ENCODE data around the gene CENPX. TPM values are rescaled to one million over a fixed set of nuclear protein-coding genes. Genes with fewer than 3 reads are reported as not detected.

CENPX gene
- total RNA-seq, 1 experiment from 2014 or later = 77.9 TPM

DNA sequence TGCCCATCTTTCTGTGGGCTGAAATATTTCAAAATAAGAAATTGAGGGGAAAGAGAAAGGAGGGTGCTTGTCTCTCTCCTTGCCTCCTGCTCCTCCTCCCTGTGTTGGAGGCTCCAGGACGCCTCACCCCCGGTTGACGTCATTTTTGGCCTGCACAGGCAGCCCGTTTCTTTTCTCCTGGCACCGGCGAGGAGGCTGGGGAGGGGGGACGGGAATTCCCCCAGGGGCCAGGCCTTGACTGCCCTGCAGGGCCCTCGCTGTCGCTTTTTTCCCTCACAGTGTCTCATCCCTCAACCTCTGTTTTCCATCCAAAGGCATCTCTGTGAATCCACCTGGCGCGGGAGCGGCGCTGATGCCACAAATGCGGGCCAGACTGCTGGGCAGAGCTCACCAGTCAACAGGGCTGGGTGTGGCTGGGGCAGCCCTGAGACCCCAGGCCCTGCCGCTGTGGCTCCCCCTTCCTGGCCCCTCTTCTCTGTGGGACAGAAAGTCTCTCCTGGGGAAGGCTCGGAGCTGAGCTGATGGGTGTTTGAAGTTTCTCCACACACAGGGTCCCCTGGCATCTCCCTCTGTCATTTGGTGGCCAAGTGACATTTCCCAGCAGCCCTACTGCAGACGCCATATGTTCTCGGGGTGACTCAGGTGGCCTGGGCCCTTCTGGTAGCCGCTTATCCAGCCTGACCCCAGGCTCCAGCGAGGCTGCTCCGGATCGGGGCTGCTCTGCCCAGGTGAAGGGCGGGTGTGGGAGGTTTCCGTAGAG is 16.0 kb downstream of the CENPX start:
- H3K18ac ChIP-seq (ENCODE audit: insufficient read length, low read depth, low read length) = no peak overlapping the region
- no peak overlapping the region for H3K27ac ChIP-seq (ENCODE audit: insufficient read length, low read depth, low read length)
- Mint-ChIP-seq H3K4me1 (no peaks in the 10 kb centered on the region), H3K4me3 (no peak overlapping the region), H3K36me3 (ENCODE audit: insufficient read depth in 1 of 3, low read depth in 3 of 3) (no peaks in the 10 kb centered on the region), H3K9me3 (no peaks in the 10 kb centered on the region), H3K27ac (peak overlapping the region in 1 of 3 experiments; percentile 63; a peak in 1 of 7 replicates), H3K27me3 (ENCODE audit: low read depth) (no peaks in the 10 kb centered on the region; the same call in 1 of the 2 replicates)
- no peak overlapping the region for H2AK5ac ChIP-seq (ENCODE audit: insufficient read length, low read length)
- H3K9ac ChIP-seq (ENCODE audit: extremely low read depth, insufficient read length, low read length) = no peak overlapping the region
- H2BK15ac ChIP-seq (ENCODE audit: low read depth, low read length) = no peak overlapping the region
- TF ChIP-seq CTCF (conservative IDR thresholded peaks at IDR 0.05) = no peak
- no peak overlapping the region for H2BK12ac ChIP-seq (ENCODE audit: insufficient read length, low read depth, low read length)
- H2BK20ac ChIP-seq (ENCODE audit: low read depth, low read length, poor library complexity, severe bottlenecking) = no peak overlapping the region
- H4K20me1 ChIP-seq (ENCODE audit: control insufficient read depth, insufficient read depth, insufficient read length) = no peaks in the 10 kb centered on the region
- H3T11ph ChIP-seq (ENCODE audit: low read length) = no peak overlapping the region
- no peak overlapping the region for H3K56ac ChIP-seq (ENCODE audit: insufficient read length, low read depth, low read length)
- no peaks in the 10 kb centered on the region for H3K23me2 ChIP-seq (ENCODE audit: insufficient read length, low read depth, low read length, poor library complexity, severe bottlenecking)
- no peak overlapping the region for H4K8ac ChIP-seq (replicated peaks; ENCODE audit: insufficient read length, low read depth, low read length)
- H4K91ac ChIP-seq (ENCODE audit: insufficient read length, low read depth, low read length) = no peak overlapping the region
- no peaks in the 10 kb centered on the region for H3K9me3 ChIP-seq (ENCODE audit: control insufficient read depth, low read depth, low read length)
- no peak overlapping the region for H3K23ac ChIP-seq (ENCODE audit: insufficient read length, low read depth, low read length)
- H3K79me1 ChIP-seq (ENCODE audit: insufficient read depth, low read depth, low read length, poor library complexity, severe bottlenecking) = no peaks in the 10 kb centered on the region
- H3K4me1 ChIP-seq (ENCODE audit: insufficient read depth, low read length) = no peaks in the 10 kb centered on the region
- no peak overlapping the region for H2BK120ac ChIP-seq (ENCODE audit: low read depth, low read length, poor library complexity, severe bottlenecking)
- no peaks in the 10 kb centered on the region for H3K79me2 ChIP-seq (ENCODE audit: insufficient read depth, low read length)
- no peak overlapping the region for H4K5ac ChIP-seq (ENCODE audit: insufficient read length, low read depth, low read length)
- H3K27me3 ChIP-seq (ENCODE audit: insufficient read depth, low read length) = no peaks in the 10 kb centered on the region
- no peak overlapping the region for H2BK5ac ChIP-seq (ENCODE audit: insufficient read length, low read length)
- no peak for DNase-seq
- H3K14ac ChIP-seq (ENCODE audit: insufficient read depth, low read length) = no peak overlapping the region
- H2AFZ ChIP-seq (ENCODE audit: low read length) = no peak overlapping the region
- no CpG with 5 or more reads among the region's 24 CpGs for WGBS (ENCODE audit: extremely low coverage, insufficient read length, low lambda C conversion rate)
- H3K4ac ChIP-seq (ENCODE audit: low read depth, low read length) = no peak overlapping the region
- no peak overlapping the region for H3K4me2 ChIP-seq (ENCODE audit: insufficient read depth, insufficient read length, low read length)

Measured in H9 (cell line).